Gastroesophageal sphincter (tissue), 3 donors: ENCODE data around the gene KCTD2.
"Not testable (repeated sequence)": the region's sequence is repeated elsewhere in the genome, so short reads cannot be mapped to it uniquely, and the experiment has no call there.

Source experiments
- CTCF ChIP-seq, 4 experiments: fragments of 200-600 bp in 2 of 4; fragments of 450-650 bp in 2 of 4; sonication (generic) in 1 of 4; IDR thresholded peaks; one replicate each; pipeline ENCODE4 v1.5.1; 2017 to 2019; ENCODE audit warnings: antibody characterized with exemption in 4 of 4, mild to moderate bottlenecking in 2 of 4, moderate library complexity in 2 of 4
- POLR2A ChIP-seq, 2 donors: fragments of 450-650 bp; IDR thresholded peaks; one replicate each; pipeline ENCODE4 v1.6.1; 2017; ENCODE audit warnings: antibody characterized with exemption in 2 of 2, mild to moderate bottlenecking in 2 of 2, moderate library complexity in 1 of 2

- TF ChIP-seq POLR2A, CTCF (IDR thresholded peaks at IDR 0.05): not testable (repeated sequence)
Observed at GRCh38 chr17:75006084-75006483, 40.9 kb upstream of the KCTD2 start.
